T-helper 2 cell (primary cell): Measurements from ENCODE around the gene MAP7D1.

Source experiments
- DNase-seq, 5 experiments: peaks; one replicate each; pipeline versions ENCODE4 v3.0.0 to v3.0.0-alpha.2; 2012 to 2022
- total RNA-seq, 2 donors: gene quantifications; one replicate each; lab custom pipeline; 2026; lab: John Stamatoyannopoulos, UW

The MAP7D1 gene
- 139 to 178 reads per million in 2 donors for total RNA-seq

DNA sequence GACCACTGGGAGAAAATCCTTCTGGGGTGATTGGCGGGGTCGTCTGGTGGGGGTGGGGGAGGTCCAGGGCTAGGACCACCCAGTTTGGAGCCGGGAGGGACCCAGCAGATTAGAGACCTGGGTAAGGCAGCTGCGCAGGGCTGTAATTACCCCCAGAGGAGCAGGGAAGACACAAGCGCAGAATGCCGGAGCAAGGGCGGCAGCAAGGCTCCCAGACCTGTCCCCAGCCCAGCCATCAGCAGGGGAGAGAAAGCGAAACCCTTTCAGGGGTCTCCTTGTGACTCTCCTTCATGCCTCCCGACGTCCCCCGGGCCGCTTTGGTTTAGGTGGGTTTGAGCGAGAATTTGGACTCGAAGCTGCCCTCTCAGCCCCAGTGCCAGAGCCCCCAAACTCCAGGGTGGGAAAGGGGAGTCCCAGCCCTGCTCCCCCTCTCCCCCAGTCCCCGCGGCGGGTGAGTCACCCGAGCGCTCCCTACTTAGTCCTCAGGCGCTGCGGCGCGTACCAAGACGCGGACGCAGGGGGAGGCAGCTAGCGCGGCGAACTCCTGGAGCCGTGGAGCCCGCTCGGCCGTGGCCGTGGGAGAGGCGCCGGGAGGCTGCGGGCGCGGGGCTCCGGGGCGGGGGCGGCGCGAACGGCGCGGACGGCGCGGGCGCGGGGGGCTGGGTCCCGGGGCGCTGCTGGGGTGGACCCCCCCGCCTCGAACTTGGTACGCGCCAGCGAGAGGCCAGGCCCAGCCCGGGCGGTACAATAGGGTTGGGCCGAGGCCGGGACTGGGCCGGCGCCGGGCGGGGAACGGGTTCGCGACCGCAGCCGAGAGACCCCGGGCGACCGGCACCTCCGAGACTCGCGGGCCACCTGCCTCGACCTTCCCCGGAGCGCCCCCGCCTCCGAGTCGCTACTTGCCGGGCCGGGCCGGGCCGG, at the start of gene MAP7D1:
Gene MAP7D1, plus strand, starts transcription at position 753 of the 921 bp plus-strand sequence. CDS start 258 bp downstream, outside the sequence.
- DNase-seq, result peak; percentile 70 to 88 (median 81)

- DNase-seq, result no peak
Measured at GRCh38 chr1:36106269-36106668, 49.7 kb upstream of the MAP7D1 start.

- DNase-seq, result no peak
Measured at GRCh38 chr1:36107394-36107793, 48.6 kb upstream of the MAP7D1 start.

- no peak for DNase-seq
Measured at GRCh38 chr1:36108314-36108713, 47.6 kb upstream of the MAP7D1 start.

- peak in 2 of 5 experiments; percentile 38 to 85 for DNase-seq
Measured at GRCh38 chr1:36109041-36109679, 46.8 kb upstream of the MAP7D1 start.

DNA sequence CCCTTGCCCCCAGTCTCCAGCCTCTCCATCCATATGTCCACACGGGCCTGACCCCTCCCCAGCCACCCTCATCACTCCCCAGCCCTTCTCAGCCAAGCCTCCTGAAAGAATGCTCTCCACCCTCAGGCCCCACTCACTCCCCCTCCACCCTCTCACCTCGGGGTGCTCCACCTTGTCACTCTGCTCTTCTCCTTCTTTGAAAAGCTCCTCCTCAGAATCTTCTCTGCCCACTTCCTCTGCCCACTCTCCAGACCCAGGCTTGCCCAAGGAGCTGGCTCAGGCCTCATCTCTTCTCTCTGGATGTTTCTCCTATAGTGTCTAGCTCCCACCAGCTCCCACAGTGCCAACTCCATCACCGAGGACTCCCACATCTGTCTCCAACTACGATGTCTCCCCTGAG, 44.8 kb upstream of the MAP7D1 start:
- no peak for DNase-seq

DNA sequence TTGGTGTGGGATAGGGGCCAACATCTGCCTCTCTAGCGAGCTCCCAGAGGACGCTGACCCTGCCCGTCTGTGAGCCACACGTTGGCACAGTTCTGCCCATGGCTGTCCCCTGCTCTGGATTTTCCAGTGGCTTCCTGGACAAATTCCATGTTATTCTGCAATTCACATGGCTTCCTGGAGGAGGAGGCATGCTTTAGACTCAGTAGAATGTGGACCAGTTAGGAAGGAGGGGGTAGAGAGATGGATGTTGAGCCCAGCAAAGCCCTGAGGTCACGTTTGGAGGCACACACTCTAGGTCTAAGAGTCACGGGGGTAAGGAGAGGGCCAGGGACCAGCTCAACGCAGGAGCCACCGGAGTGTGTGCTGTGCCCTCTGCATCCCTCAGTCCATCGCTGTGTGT, 43.1 kb upstream of the MAP7D1 start:
- no peak for DNase-seq

DNA sequence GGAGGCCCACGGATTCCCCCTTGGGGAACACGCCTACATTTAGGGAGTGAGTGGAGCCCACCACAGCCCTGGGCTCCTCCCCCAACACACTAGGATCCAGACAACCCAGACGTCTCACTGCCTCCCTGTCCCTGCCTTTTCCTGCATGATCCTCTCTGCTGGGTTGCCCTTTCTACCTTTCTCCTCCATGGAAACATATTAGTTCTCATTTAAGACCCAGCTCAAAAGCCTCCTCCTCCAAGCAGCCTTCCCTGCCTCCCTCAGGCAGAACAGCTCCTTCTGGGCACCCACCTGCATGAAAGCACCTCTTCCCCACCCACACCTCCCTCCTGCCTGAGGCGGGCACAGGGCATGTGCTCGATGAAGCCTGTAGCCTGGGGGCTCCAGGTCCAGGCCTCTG, 41.6 kb upstream of the MAP7D1 start:
- no peak for DNase-seq

DNA sequence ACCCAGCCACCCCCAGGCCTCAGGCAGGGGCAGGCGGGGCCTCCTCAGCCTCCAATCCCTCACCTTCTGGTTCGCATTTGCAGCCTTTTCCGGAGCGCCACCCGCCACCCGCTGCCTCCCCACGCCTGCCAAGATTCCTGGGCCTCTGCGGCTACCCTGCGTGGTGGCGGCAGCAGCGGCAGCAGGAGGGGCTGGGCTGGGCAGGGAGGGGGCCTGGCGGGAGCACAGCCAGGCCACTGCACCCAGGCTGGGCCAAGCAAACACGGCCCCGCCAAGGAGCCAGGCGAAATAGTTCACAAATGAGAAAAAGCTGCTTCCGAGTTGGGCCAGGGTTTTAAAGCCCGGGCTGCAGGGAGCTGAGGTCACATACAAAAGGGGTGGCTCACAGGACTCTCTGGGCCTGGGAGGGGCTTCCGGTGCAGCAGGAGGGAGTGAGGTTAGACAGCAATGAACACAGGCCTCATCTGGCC, 40.7 kb upstream of the MAP7D1 start:
- DNase-seq, result no peak

DNA sequence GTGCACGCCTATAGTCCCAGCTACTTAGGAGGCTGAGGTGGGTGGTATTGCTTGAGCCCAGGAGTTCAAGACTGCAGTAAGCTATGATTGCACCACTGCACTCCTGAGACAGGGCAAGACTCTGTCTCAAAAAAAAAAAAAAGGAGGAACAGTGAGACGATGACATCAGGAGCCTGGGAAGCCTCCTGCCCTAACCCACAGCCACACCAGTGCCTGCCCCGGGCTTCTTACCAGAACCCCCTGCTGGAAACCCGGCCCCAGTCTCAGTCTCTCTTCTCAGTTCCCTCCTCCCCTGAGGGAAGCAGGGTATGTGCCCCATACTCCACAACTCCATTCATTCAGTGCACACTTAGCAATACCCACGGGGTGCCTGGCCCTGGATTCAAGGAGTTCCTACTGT, 40.0 kb upstream of the MAP7D1 start:
- DNase-seq, result no peak

GRCh38 chr1:36116901-36117300, 39.1 kb upstream of the MAP7D1 start:
- DNase-seq, result no peak

DNA sequence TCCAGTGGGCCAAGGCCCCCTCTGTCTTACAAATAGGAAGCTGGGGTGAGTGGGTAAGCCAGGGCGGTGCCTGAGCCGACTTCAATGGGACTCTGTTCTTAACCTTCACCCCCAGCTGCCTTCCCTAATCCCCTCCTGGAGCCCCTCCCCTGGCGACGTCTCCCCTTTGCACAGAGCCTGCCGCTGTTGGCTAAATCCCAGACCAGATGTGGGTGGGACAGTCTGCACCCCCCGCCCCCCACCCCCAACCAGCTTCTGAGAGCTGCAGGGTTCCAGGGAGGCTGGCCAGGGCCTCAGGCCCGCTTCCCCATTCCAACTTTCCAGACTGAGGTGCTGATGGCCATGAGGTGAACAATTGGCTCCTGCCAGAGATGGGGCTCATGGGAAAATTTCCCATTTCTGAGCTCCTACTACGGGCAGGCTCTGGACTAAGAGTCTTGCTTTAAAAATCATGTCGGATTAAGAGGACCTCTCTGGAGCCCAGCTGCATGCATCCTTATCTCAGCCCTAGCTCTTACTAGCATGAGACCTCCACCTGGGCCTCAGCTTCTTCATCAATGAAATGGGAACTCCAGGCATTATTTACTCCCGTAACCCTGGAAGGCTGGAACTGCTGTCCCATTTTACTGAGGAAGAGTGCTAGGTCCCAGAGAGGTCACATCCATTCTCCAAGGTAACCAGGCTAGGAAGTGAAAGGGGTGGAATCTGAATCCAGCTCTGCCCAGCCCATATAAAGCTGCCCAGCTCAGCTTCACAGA, 37.3 kb upstream of the MAP7D1 start:
- no peak for DNase-seq

DNA sequence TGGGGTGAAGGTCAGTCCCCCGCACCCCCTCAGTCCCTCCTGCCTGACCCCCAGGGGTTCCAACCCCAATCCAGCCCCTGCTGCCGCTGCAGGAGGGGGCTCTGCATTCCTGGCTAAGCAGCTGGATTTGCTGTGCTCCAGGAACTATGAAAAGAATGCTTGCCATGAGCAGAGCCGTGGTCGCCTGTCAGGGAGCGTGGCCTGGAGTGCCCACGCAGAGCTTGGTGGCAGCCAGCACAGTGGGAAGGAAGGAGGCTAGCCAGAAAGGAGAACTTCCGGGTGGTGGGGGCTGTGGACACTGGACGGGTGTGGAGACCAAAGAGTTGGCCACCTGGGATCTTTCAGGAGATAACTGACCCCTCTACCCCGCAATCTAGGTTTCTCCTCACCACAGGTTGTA, 36.5 kb upstream of the MAP7D1 start:
- no peak for DNase-seq

- DNase-seq, result no peak
Measured at GRCh38 chr1:36122062-36123030, 33.6 kb upstream of the MAP7D1 start.

DNA sequence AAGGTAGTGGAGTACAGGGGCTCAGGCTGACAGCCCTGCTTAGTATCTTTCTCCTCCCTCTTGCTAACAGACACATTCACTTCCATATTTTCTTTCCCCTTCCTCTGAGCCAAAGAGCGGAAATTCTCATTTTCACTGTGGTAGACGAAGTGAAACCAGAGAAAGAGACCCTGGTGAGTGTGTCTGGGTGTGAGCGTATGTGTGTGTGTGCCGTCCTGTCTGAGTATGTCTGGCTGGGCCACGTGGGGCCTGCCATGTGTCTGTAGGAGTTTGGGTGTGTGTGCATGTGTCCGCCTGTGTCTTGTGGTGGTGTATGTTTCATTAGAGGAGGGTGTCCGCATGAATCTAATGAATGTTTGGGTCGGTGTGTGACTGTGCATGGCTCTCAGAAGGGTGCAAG, 32.6 kb upstream of the MAP7D1 start:
- DNase-seq, result peak in 1 of 5 experiments; percentile 43

DNA sequence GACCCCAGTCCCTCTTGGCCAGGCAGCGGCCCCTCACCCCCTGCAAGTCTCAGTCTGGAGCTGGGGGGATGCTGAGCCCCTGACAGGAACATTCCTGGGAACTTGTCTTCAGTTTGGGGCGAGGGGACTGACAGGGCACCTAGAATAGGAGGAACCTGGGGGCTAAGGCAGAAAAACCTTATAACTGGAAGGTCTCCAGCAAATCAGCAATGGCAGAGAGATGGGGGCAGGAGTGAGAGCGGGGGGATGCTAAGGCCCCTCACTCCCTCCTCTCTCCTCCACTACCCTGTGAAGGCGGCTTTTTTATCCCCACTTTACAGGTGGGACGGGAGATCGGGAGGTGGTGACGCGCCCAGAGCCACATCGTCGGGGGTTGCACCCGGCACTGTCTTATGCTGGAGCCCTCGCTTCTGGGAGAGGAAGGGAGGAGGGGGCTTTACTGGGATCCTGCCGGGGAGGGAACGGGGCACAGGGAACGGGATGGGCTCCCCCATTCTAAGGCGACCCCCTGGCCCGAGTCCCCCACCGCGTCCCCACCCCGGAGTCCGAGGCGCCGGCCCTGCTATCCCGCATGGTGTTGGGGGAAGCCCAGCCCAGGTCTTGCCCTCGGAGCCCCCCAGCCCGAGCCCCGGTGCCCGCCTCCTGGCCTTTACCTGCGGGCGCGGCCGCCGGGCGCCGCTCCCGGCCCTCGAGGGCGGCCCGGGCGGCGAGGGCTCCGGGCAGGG, 31.4 kb upstream of the MAP7D1 start:
- DNase-seq, result no peak

GRCh38 chr1:36125129-36125991, 30.6 kb upstream of the MAP7D1 start, which contains the start of gene COL8A2:
Gene COL8A2, minus strand, starts transcription at chr1:36125222. Its CDS starts 24,980 bp downstream, at chr1:36100242.
- no peak for DNase-seq

GRCh38 chr1:36126005-36126716, 29.8 kb upstream of the MAP7D1 start:
- peak in 1 of 5 experiments; percentile 17 for DNase-seq

DNA sequence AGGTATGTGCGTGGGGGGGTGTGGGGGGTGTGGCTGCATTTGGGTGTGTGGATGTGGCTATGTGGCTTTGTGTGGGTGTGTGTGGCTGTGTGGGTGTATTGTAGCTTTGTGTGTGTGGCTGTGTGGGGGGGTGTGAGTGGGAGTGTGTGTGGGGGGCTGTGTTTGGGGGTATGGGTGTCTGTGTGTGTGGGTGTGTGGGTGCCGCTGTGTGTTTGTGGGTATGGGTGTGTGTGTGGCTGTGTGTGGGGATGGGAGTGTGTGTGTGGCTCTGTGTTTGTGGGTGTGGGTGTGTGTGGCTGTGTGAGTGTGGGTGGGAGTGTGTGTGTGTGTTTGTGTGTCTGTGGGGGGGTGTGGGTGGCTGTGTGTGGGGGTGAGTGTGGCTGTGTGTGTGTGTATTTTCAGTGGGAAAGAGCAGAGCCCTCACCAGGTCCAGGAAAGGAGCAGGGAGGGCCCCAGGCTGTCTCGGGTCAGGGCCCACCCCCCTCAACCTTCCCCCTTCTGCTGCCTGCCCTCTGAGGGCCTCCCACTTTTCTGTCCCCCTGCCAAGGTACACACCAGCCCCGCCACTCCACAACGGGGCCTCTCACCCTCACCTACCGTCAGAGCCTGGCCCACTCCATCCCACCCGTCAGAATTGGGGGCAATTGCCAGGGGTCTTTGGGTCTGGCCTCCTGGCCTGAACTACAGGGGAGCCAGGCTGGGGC, 29.0 kb upstream of the MAP7D1 start:
- DNase-seq, result no peak
